HG02840 (cell line): ENCODE data around the gene CCNB3.
"Not testable (repeated sequence)": the region's sequence is repeated elsewhere in the genome, so short reads cannot be mapped to it uniquely, and the experiment has no call there.

Source experiments
- ATAC-seq: cut with Tn5 transposase; IDR thresholded peaks from one replicate; pipeline ENCODE4 v1.9.1; 2021; ENCODE audit warnings: mild to moderate bottlenecking, moderate library complexity, moderate number of reproducible peaks; ENCODE audit not compliant: unreplicated experiment, low FRiP score

Gene CCNB3

GRCh38 chrX:50204364-50204899 lies at the start of gene CCNB3:
CCNB3 (plus strand) TSS chrX:50204765; CDS start chrX:50285164, 80,399 bp downstream.
- peak; percentile 91 for ATAC-seq

- no peak for ATAC-seq
Observed at GRCh38 chrX:50157545-50158135, 46.9 kb upstream of the CCNB3 start.

GRCh38 chrX:50158593-50158992 lies 46.0 kb upstream of the CCNB3 start:
- no peak for ATAC-seq

- no peak for ATAC-seq
Observed at GRCh38 chrX:50161127-50161526, 43.4 kb upstream of the CCNB3 start.

- ATAC-seq = no peak
Observed at GRCh38 chrX:50165727-50166126, 38.8 kb upstream of the CCNB3 start.

- ATAC-seq = no peak
Observed at GRCh38 chrX:50167366-50167765, 37.2 kb upstream of the CCNB3 start.

DNA sequence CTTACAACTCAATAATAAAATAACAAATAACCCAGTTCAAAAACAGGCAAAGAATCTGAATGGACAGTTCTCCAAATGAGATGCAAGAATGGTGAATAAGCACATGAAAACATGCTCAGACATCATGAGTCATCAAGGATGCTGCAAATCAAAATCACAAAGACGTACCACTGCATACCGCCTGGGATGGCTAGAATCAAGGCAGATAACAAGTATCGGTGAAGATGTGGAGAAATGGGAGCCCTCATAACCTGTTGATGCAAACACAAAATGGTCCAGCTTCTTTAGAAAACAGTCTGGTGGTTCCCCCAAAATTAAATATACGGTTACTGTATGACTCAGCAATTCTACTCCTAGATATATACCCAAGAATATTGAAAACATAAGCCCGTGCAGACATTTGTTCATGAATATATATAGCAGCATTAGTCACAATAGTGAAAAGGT lies 36.3 kb upstream of the CCNB3 start:
- ATAC-seq = no peak

- ATAC-seq = no peak
Observed at GRCh38 chrX:50169717-50170116, 34.8 kb upstream of the CCNB3 start.

DNA sequence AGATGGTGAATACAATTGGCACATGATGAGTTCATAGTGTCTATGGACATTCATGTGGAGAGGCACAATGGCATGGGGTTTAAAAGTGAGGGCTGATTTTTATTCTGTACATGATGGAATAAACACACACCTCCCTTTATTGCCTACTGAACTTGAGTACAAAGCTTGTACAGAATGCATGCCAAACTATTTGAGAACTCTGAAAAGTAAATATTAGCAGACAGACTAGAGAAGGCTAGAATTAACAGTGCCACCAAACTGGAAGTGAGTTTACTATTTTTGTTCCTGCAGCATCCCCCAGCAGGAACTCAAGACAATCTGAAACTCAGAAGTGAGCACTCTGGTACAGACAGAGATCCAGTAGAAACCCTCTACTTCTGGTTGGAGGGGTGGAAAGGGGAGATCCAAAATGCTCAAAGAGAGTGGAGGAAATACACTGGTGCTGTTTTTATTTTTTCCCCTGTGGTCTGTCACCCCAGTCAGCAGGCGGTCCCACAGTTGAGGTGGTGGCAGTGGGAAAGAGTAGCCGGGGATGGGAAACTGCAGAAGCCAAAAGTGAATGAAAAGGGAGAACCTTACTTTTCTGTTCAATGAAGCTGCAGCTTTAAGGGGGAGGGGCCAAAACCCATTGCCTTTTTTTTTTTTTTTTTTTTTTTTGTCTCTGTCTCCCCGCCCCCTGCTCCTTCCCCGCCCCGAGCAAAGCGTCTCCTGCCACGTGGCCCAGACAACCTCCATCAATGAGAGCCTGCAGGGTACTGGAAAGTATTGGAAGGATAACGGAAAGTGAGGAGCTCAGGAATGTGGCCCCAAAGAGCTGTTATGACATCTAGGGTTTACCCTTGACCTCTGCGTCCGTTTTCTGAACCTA lies 24.3 kb upstream of the CCNB3 start:
- ATAC-seq = no peak

GRCh38 chrX:50183891-50184290 lies 20.7 kb upstream of the CCNB3 start:
- no peak for ATAC-seq

GRCh38 chrX:50188859-50189600 lies 15.5 kb upstream of the CCNB3 start:
- ATAC-seq = no peak

GRCh38 chrX:50198348-50198747 lies 6.2 kb upstream of the CCNB3 start:
- ATAC-seq = no peak

DNA sequence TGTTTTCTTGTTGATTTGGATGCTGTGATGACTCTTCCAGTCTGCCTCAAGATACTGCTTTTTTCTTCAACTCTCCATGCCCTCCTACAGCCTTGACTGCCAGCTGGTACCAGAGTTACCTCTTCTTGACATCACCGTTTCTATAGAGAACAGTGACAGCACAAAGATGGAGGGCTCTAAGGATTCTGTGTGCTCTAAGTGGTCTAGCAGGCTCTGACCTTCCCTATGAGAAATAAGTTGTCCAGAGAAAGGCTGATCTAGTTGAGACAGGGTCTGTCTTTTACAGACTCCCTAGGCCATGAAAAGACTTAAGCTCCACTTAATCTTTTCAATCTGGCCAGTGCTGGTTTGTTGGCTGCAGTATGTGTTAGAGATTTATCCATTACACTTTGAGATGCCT lies 3.7 kb upstream of the CCNB3 start, which contains the start of gene AKAP4:
Gene AKAP4 (minus strand): TSS at position 101 of the 400 bp plus-strand sequence. CDS start 118 bp downstream, outside the sequence.
- no peak for ATAC-seq

GRCh38 chrX:50202539-50202938 lies 2.0 kb upstream of the CCNB3 start:
- ATAC-seq = no peak

- ATAC-seq = no peak
Observed at GRCh38 chrX:50206753-50207152, 2.2 kb downstream of the CCNB3 start.

GRCh38 chrX:50211510-50211909 lies 6.9 kb downstream of the CCNB3 start:
- ATAC-seq = no peak

DNA sequence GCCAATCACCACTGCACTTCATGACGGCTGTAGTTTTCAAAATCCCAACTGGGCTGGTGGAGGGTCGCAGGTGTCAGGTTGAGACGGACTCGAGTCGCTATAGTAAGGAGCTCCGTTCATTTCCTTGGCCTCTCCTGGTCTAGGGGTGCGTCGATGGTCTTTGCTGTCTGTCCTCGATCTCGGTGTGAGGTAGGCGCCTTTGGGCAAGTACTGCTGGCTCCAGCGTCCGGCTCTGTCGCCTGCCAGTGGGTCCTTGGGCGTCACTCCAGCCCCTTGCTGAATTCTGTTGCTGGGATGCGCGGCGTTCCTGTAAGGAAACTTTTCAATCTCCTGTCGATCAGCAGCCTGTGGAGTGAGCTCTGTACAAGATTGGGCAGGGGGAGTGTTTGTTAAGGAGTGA lies 76.7 kb downstream of the CCNB3 start:
- no peak for ATAC-seq

DNA sequence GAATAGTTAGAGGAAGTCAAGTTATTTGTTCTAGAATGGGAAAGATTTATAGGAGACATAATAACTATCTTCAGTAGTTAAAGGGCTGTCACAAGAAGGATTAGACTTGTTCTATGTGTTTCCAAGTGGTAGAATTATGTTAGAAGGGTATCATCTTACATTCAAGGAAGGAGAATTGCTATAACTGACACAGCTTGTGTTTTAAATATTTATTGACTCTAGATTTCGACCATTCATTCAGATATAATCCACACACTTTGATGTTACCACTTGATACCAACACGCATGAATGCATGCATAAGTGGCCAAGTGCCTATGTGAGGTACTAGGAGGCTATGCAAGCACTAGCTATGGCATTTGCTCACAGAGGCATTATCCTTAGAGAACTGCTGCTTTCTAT lies 122.7 kb downstream of the CCNB3 start:
- ATAC-seq = no peak

DNA sequence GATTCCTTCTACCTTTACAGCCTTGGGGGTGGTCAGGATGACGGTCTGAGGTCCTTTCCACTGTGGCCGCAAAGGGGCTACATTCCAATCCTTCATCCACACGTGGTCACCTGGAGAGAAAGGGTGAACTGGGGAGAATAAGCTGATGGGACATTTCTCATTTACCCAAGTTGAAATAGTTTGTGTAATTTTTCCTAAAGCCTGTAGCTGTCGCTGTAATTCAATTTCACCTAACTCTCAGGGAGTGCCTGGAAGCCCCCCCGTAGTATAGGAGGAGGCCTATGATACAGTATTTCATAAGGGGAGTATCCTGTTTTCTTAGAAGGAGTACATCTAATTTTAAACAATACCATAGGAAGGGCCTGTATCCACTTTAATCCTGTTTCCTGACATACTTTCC lies 128.1 kb downstream of the CCNB3 start:
- not testable (repeated sequence) for ATAC-seq

- no peak for ATAC-seq
Observed at GRCh38 chrX:50333308-50333707, 128.7 kb downstream of the CCNB3 start.

DNA sequence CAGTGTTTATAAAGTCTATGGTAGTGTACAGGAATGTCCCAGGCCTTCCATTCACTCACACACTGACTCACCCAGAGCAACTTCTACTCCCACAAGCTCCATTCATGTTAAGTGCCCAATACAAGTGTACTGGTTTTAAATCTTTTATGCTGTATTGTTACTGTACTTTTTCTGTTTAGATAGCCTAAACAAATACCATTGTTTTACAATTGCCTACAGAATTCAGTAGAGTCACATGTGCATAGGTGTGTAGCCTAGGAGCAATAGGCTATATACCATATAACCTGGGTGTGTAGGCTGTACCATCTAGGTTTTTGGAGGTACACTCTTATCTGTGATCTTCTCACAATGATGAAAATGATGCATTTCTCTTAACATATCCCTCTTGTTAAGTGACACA lies 139.4 kb downstream of the CCNB3 start:
- no peak for ATAC-seq
